Measurements from ENCODE around the gene ECD. TPM values are rescaled to one million over a fixed set of nuclear protein-coding genes. Genes with fewer than 3 reads are reported as not detected.
A peak's percentile ranks its signal among the peaks of the same experiment; 100 is the strongest.

Gene ECD
- total and polyA plus RNA-seq, 4 experiments from 2014 or later, result 31.1 to 35.3 (median 33.5) TPM

- H3K27me3 ChIP-seq (ENCODE audit: insufficient read depth, low read length), result no peaks in the 10 kb centered on the region
- H3K4me1 ChIP-seq (ENCODE audit: insufficient read depth, low read length), result no peaks in the 10 kb centered on the region
- H3K27ac Mint-ChIP-seq, result no peak overlapping the region
- no peak overlapping the region for H3K4me3 ChIP-seq (ENCODE audit: low read length in 2 of 2)
- no peaks in the 10 kb centered on the region for H3K36me3 ChIP-seq (ENCODE audit: insufficient read depth, low read length)
- H3K4me1 Mint-ChIP-seq, result no peaks in the 10 kb centered on the region
- H3K27ac ChIP-seq (ENCODE audit: low read depth, low read length), result no peak overlapping the region
- ChIA-PET CTCF (ENCODE audit: partially characterized antibody) (interaction anchor here (1.1 kb wide), 1 partner anchor 10 kb away, joined by 5 read pairs; no protein-coding TSS in a partner anchor), POLR2A (ENCODE audit: partially characterized antibody) (no interaction called here)
- no peaks in the 10 kb centered on the region for H3K9me3 Mint-ChIP-seq
- H3K9me3 ChIP-seq (ENCODE audit: control insufficient read depth in 1 of 2, low read length in 2 of 2), result no peaks in the 10 kb centered on the region
- no peaks in the 10 kb centered on the region for H3K27me3 Mint-ChIP-seq
- intact Hi-C loops (cut with micrococcal nuclease), result no loop called here
- no peak for DNase-seq
- H3K36me3 Mint-ChIP-seq, result peaks cover 11 to 19% of the 10 kb centered on the region in 2 donors
- H3K4me3 Mint-ChIP-seq, result no peak overlapping the region
Observed at GRCh38 chr10:73174148-73174925, 6.5 kb upstream of the ECD start.

- Histone ChIP-seq H3K36me3 (ENCODE audit: insufficient read depth, low read length) (no peaks in the 10 kb centered on the region), H3K9me3 (ENCODE audit: control insufficient read depth in 1 of 2, low read length in 2 of 2) (no peaks in the 10 kb centered on the region), H3K4me3 (ENCODE audit: low read length in 2 of 2) (no peak overlapping the region), H3K27ac (ENCODE audit: low read depth, low read length) (no peak overlapping the region), H3K4me1 (ENCODE audit: insufficient read depth, low read length) (peaks cover 8% of the 10 kb centered on the region), H3K27me3 (ENCODE audit: insufficient read depth, low read length) (no peaks in the 10 kb centered on the region)
- Mint-ChIP-seq H3K4me1 (peaks cover 4 to 10% (median 6%) of the 10 kb centered on the region in 4 donors), H3K36me3 (peaks cover 12 to 18% of the 10 kb centered on the region in 2 donors), H3K27me3 (no peaks in the 10 kb centered on the region), H3K27ac (no peak overlapping the region), H3K9me3 (no peaks in the 10 kb centered on the region), H3K4me3 (no peak overlapping the region)
- intact Hi-C loops (cut with micrococcal nuclease), result no loop called here
- no peak for DNase-seq
- ChIA-PET CTCF (ENCODE audit: partially characterized antibody) (no interaction called here), POLR2A (ENCODE audit: partially characterized antibody) (no interaction called here)
Observed at GRCh38 chr10:73172867-73173266, 5.1 kb upstream of the ECD start.

DNA sequence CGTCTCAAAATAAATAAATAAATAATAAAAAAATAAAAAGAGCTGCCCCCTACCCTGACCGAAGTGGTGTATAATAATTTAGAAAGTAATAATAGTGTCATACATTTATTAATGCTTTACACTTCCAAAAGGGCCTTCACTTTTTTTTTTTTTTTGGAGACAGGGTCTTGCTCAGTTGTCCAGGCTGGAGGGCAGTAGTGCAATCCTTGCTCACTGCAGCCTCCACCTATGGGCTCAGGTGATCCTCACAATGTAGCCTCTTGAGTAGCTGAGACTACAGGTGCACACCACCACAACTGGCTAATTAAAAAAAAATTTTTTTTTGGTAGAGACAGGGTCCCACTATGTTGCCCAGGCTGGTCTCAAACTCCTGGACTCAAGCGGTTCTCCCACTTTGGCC is 1.5 kb upstream of the ECD start:
- Histone ChIP-seq H3K9me3 (ENCODE audit: control insufficient read depth in 1 of 2, low read length in 2 of 2) (no peaks in the 10 kb centered on the region), H3K36me3 (ENCODE audit: insufficient read depth, low read length) (no peaks in the 10 kb centered on the region), H3K27me3 (ENCODE audit: insufficient read depth, low read length) (no peaks in the 10 kb centered on the region), H3K27ac (ENCODE audit: low read depth, low read length) (no peak overlapping the region), H3K4me3 (ENCODE audit: low read length in 2 of 2) (no peak overlapping the region), H3K4me1 (ENCODE audit: insufficient read depth, low read length) (peaks cover 31% of the 10 kb centered on the region)
- Mint-ChIP-seq H3K27me3 (no peaks in the 10 kb centered on the region), H3K4me1 (peaks cover 26 to 39% (median 32%) of the 10 kb centered on the region in 4 donors), H3K36me3 (peaks cover 4 to 16% of the 10 kb centered on the region in 2 donors), H3K27ac (peak overlapping the region in 3 of 7 donors; percentile 36 to 99 (median 57)), H3K9me3 (no peaks in the 10 kb centered on the region), H3K4me3 (peak overlapping the region in 7 of 8 donors; percentile 15 to 62 (median 44))
- POLR2A ChIA-PET (ENCODE audit: partially characterized antibody), result interaction anchor here (1.0 to 2.8 kb wide), 4 partner anchors 15 to 78 kb away, joined by 3 to 13 read pairs (median 6); partner anchors contain the start of genes DNAJC9 and P4HA1
- no peak for DNase-seq
- CTCF ChIA-PET (ENCODE audit: partially characterized antibody), result interaction anchor here (1.2 to 4.5 kb wide), 4 partner anchors 10 to 76 kb away, joined by 3 to 63 read pairs (median 22); partner anchors contain the start of genes NUDT13 and P4HA1
- intact Hi-C loops (cut with micrococcal nuclease), result loop anchor here (2.0 to 5.0 kb wide), 4 partner anchors 77 to 815 kb away; partner anchors contain the start of genes ANXA7, DNAJB12, DNAJC9 and PPP3CB

DNA sequence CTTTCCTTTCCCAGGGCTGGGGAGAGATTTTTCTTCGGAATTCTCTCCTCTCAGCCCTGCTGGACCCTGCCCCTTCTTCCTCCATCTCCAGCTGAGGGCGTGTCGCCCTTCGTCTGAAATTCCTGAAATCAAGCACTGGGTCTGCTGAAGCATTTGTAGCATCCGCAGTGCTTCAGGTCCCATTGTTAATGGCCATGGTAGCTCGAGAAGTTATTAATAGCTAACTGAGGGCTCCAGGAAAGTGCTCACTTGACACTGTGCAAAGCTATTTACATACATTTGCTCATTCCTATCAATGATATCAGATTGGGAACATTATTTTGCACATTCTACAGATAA is 626 bp upstream of the ECD start:
- Mint-ChIP-seq H3K9me3 (no peaks in the 10 kb centered on the region), H3K36me3 (peaks cover 4 to 21% of the 10 kb centered on the region in 2 donors), H3K4me3 (peak overlapping the region; percentile 87 to 100 (median 99)), H3K27ac (peak overlapping the region; percentile 92 to 100 (median 94)), H3K4me1 (peaks cover 30 to 44% (median 35%) of the 10 kb centered on the region in 4 donors), H3K27me3 (no peaks in the 10 kb centered on the region)
- POLR2A ChIA-PET (ENCODE audit: partially characterized antibody), result interaction anchor here (0.6 to 2.8 kb wide), 9 partner anchors 13 to 245 kb away, joined by 3 to 13 read pairs (median 3); partner anchors contain the start of genes ANXA7, DNAJC9, MRPS16 and P4HA1
- Histone ChIP-seq H3K9me3 (ENCODE audit: control insufficient read depth in 1 of 2, low read length in 2 of 2) (no peaks in the 10 kb centered on the region), H3K4me3 (ENCODE audit: low read length in 2 of 2) (peak overlapping the region; percentile 83 to 96), H3K36me3 (ENCODE audit: insufficient read depth, low read length) (peaks cover 4% of the 10 kb centered on the region), H3K27ac (ENCODE audit: low read depth, low read length) (peak overlapping the region; percentile 93), H3K27me3 (ENCODE audit: insufficient read depth, low read length) (no peaks in the 10 kb centered on the region), H3K4me1 (ENCODE audit: insufficient read depth, low read length) (peaks cover 36% of the 10 kb centered on the region)
- CTCF ChIA-PET (ENCODE audit: partially characterized antibody), result interaction anchor here (1.5 to 4.5 kb wide), 3 partner anchors 10 to 73 kb away, joined by 6 to 63 read pairs (median 39); partner anchors contain the start of genes NUDT13 and P4HA1
- no peak for DNase-seq
- intact Hi-C loops (cut with micrococcal nuclease), result loop anchor here (1.0 to 5.0 kb wide), 5 partner anchors 72 to 814 kb away; partner anchors contain the start of genes ANXA7, DNAJB12, DNAJC9 and P4HA1

DNA sequence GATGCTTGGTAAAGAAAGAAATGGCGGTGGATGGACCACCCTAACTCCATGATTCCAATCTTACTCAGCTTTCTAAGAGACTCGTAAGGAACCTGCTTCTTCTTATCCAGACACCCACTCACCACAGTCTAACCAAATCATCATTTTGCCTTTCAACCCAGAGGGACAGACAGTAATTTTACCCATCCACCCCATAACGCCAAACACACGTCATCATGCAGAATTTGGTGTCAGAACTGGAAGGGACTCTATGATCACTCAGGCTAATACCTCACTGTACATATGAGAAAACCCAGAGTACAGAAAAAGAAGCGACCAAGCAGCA is 388 bp downstream of the ECD start:
- DNase-seq, result peak in 1 of 5 donors; percentile 64
- peaks cover 11% of the 10 kb centered on the region for H3K36me3 ChIP-seq (ENCODE audit: insufficient read depth, low read length)
- peak overlapping the region; percentile 83 to 85 for H3K4me3 ChIP-seq (ENCODE audit: low read length in 2 of 2)
- peak overlapping the region; percentile 93 for H3K27ac ChIP-seq (ENCODE audit: low read depth, low read length)
- no peaks in the 10 kb centered on the region for H3K27me3 ChIP-seq (ENCODE audit: insufficient read depth, low read length)
- peaks cover 46% of the 10 kb centered on the region for H3K4me1 ChIP-seq (ENCODE audit: insufficient read depth, low read length)
- ChIA-PET CTCF (ENCODE audit: partially characterized antibody) (interaction anchor here (4.3 to 4.5 kb wide), 2 partner anchors 9 to 72 kb away, joined by 39 to 63 read pairs; partner anchors contain the start of gene P4HA1), POLR2A (ENCODE audit: partially characterized antibody) (interaction anchor here (0.7 to 1.1 kb wide), 3 partner anchors 8 to 76 kb away, joined by 4 read pairs; no protein-coding TSS in a partner anchor)
- H3K9me3 Mint-ChIP-seq, result no peaks in the 10 kb centered on the region
- H3K9me3 ChIP-seq (ENCODE audit: control insufficient read depth in 1 of 2, low read length in 2 of 2), result no peaks in the 10 kb centered on the region
- H3K4me3 Mint-ChIP-seq, result peak overlapping the region; percentile 97 to 100 (median 100)
- no peaks in the 10 kb centered on the region for H3K27me3 Mint-ChIP-seq
- peaks cover 36 to 52% (median 43%) of the 10 kb centered on the region in 4 donors for H3K4me1 Mint-ChIP-seq
- intact Hi-C loops (cut with micrococcal nuclease), result loop anchor here (5.0 kb wide), 1 partner anchor 245 kb away; the partner anchor contains the start of gene ANXA7
- H3K36me3 Mint-ChIP-seq, result peaks cover 3 to 27% of the 10 kb centered on the region in 2 donors
- H3K27ac Mint-ChIP-seq, result peak overlapping the region; percentile 99 to 100 (median 100)

- peak overlapping the region; percentile 83 to 85 for H3K4me3 ChIP-seq (ENCODE audit: low read length in 2 of 2)
- H3K4me1 ChIP-seq (ENCODE audit: insufficient read depth, low read length), result peaks cover 51% of the 10 kb centered on the region
- H3K27me3 ChIP-seq (ENCODE audit: insufficient read depth, low read length), result no peaks in the 10 kb centered on the region
- H3K4me1 Mint-ChIP-seq, result peaks cover 39 to 57% (median 47%) of the 10 kb centered on the region in 4 donors
- peak overlapping the region; percentile 99 to 100 (median 100) for H3K27ac Mint-ChIP-seq
- POLR2A ChIA-PET (ENCODE audit: partially characterized antibody), result interaction anchor here (1.1 kb wide), 1 partner anchor 8 kb away, joined by 4 read pairs; no protein-coding TSS in a partner anchor
- peaks cover 3 to 31% of the 10 kb centered on the region in 2 donors for H3K36me3 Mint-ChIP-seq
- no peaks in the 10 kb centered on the region for H3K9me3 ChIP-seq (ENCODE audit: control insufficient read depth in 1 of 2, low read length in 2 of 2)
- CTCF ChIA-PET (ENCODE audit: partially characterized antibody), result interaction anchor here (4.3 to 4.5 kb wide), 2 partner anchors 8 to 71 kb away, joined by 39 to 63 read pairs; partner anchors contain the start of gene P4HA1
- H3K4me3 Mint-ChIP-seq, result peak overlapping the region; percentile 97 to 100 (median 100)
- no peaks in the 10 kb centered on the region for H3K27me3 Mint-ChIP-seq
- no peak for DNase-seq
- H3K36me3 ChIP-seq (ENCODE audit: insufficient read depth, low read length), result peaks cover 11% of the 10 kb centered on the region
- intact Hi-C loops (cut with micrococcal nuclease), result loop anchor here (5.0 kb wide), 1 partner anchor 245 kb away; the partner anchor contains the start of gene ANXA7
- peak overlapping the region; percentile 93 for H3K27ac ChIP-seq (ENCODE audit: low read depth, low read length)
- H3K9me3 Mint-ChIP-seq, result no peaks in the 10 kb centered on the region
Observed at GRCh38 chr10:73166972-73167371, 836 bp downstream of the ECD start.

Measured in CD4-positive, alpha-beta memory T cell (primary cell).